ENCODE results near the gene CRCP.
"Not testable (repeated sequence)": the region's sequence is repeated elsewhere in the genome, so short reads cannot be mapped to it uniquely, and the experiment has no call there.

Gene CRCP

GRCh38 chr7:66110856-66111255 lies 3.8 kb upstream of the CRCP start:
- no peak for DNase-seq (ENCODE audit: low read depth, low spot score)
- Histone ChIP-seq H3K36me3 (ENCODE audit: insufficient read depth, insufficient read length, low read length) (peaks cover 2% of the 10 kb centered on the region), H3K4me1 (ENCODE audit: insufficient read depth, insufficient read length) (peaks cover 3% of the 10 kb centered on the region), H3K4me3 (ENCODE audit: insufficient read length, low read depth) (no peak overlapping the region), H3K9ac (ENCODE audit: insufficient read length, low read depth) (no peak overlapping the region), H3K9me3 (ENCODE audit: insufficient read depth, low read length) (no peaks in the 10 kb centered on the region), H3K27me3 (ENCODE audit: insufficient read depth, insufficient read length) (no peaks in the 10 kb centered on the region)
- no peak for TF ChIP-seq YY1 (IDR thresholded peaks at IDR 0.05; ENCODE audit: insufficient read depth, insufficient read length)
- TF ChIP-seq SUZ12 (IDR thresholded peaks at IDR 0.05; ENCODE audit: extremely low read depth, insufficient read depth, insufficient read length) = no peak
- no peak for TF ChIP-seq ZNF274 (IDR thresholded peaks at IDR 0.05; ENCODE audit: low read depth, low read length)

GRCh38 chr7:66116680-66117420 lies 2.2 kb downstream of the CRCP start:
- H3K4me3 ChIP-seq (ENCODE audit: insufficient read length, low read depth); H3K27me3 ChIP-seq (ENCODE audit: insufficient read depth, insufficient read length); H3K9me3 ChIP-seq (ENCODE audit: insufficient read depth, low read length); H3K4me1 ChIP-seq (ENCODE audit: insufficient read depth, insufficient read length); H3K9ac ChIP-seq (ENCODE audit: insufficient read length, low read depth); DNase-seq (ENCODE audit: low read depth, low spot score): not testable (repeated sequence)
- H3K36me3 ChIP-seq (ENCODE audit: insufficient read depth, insufficient read length, low read length) = peaks cover 36% of the 10 kb centered on the region

GRCh38 chr7:66118603-66119002 lies 4.0 kb downstream of the CRCP start:
- no peaks in the 10 kb centered on the region for H3K9me3 ChIP-seq (ENCODE audit: insufficient read depth, low read length)
- peaks cover 37% of the 10 kb centered on the region for H3K36me3 ChIP-seq (ENCODE audit: insufficient read depth, insufficient read length, low read length)
- H3K9ac ChIP-seq (ENCODE audit: insufficient read length, low read depth) = no peak overlapping the region
- H3K27me3 ChIP-seq (ENCODE audit: insufficient read depth, insufficient read length) = no peaks in the 10 kb centered on the region
- TF ChIP-seq SUZ12 (IDR thresholded peaks at IDR 0.05; ENCODE audit: extremely low read depth, insufficient read depth, insufficient read length) (no peak), ZNF274 (IDR thresholded peaks at IDR 0.05; ENCODE audit: low read depth, low read length) (no peak), YY1 (IDR thresholded peaks at IDR 0.05; ENCODE audit: insufficient read depth, insufficient read length) (no peak)
- DNase-seq (ENCODE audit: low read depth, low spot score) = no peak
- no peak overlapping the region for H3K4me3 ChIP-seq (ENCODE audit: insufficient read length, low read depth)
- H3K4me1 ChIP-seq (ENCODE audit: insufficient read depth, insufficient read length) = no peaks in the 10 kb centered on the region

GRCh38 chr7:66119245-66119850 lies 4.7 kb downstream of the CRCP start:
- DNase-seq (ENCODE audit: low read depth, low spot score) = no peak
- Histone ChIP-seq H3K4me1 (ENCODE audit: insufficient read depth, insufficient read length) (no peaks in the 10 kb centered on the region), H3K9ac (ENCODE audit: insufficient read length, low read depth) (no peak overlapping the region), H3K4me3 (ENCODE audit: insufficient read length, low read depth) (no peak overlapping the region), H3K27me3 (ENCODE audit: insufficient read depth, insufficient read length) (no peaks in the 10 kb centered on the region), H3K36me3 (ENCODE audit: insufficient read depth, insufficient read length, low read length) (peaks cover 37% of the 10 kb centered on the region), H3K9me3 (ENCODE audit: insufficient read depth, low read length) (no peaks in the 10 kb centered on the region)
- TF ChIP-seq YY1 (IDR thresholded peaks at IDR 0.05; ENCODE audit: insufficient read depth, insufficient read length) (no peak), SUZ12 (IDR thresholded peaks at IDR 0.05; ENCODE audit: extremely low read depth, insufficient read depth, insufficient read length) (no peak), ZNF274 (IDR thresholded peaks at IDR 0.05; ENCODE audit: low read depth, low read length) (no peak)

- no peaks in the 10 kb centered on the region for H3K9me3 ChIP-seq (ENCODE audit: insufficient read depth, low read length)
- H3K4me3 ChIP-seq (ENCODE audit: insufficient read length, low read depth) = no peak overlapping the region
- DNase-seq (ENCODE audit: low read depth, low spot score) = no peak
- no peak overlapping the region for H3K9ac ChIP-seq (ENCODE audit: insufficient read length, low read depth)
- peaks cover 28% of the 10 kb centered on the region for H3K36me3 ChIP-seq (ENCODE audit: insufficient read depth, insufficient read length, low read length)
- no peaks in the 10 kb centered on the region for H3K4me1 ChIP-seq (ENCODE audit: insufficient read depth, insufficient read length)
- TF ChIP-seq SUZ12 (IDR thresholded peaks at IDR 0.05; ENCODE audit: extremely low read depth, insufficient read depth, insufficient read length) (no peak), ZNF274 (IDR thresholded peaks at IDR 0.05; ENCODE audit: low read depth, low read length) (no peak), YY1 (IDR thresholded peaks at IDR 0.05; ENCODE audit: insufficient read depth, insufficient read length) (no peak)
- H3K27me3 ChIP-seq (ENCODE audit: insufficient read depth, insufficient read length) = no peaks in the 10 kb centered on the region
These were observed 8.5 kb downstream of the CRCP start for GRCh38 chr7:66123175-66123528.

- not testable (repeated sequence) for H3K9me3 ChIP-seq (ENCODE audit: insufficient read depth, low read length); H3K4me3 ChIP-seq (ENCODE audit: insufficient read length, low read depth); H3K9ac ChIP-seq (ENCODE audit: insufficient read length, low read depth); DNase-seq (ENCODE audit: low read depth, low spot score); H3K27me3 ChIP-seq (ENCODE audit: insufficient read depth, insufficient read length); H3K4me1 ChIP-seq (ENCODE audit: insufficient read depth, insufficient read length)
- H3K36me3 ChIP-seq (ENCODE audit: insufficient read depth, insufficient read length, low read length) = peaks cover 20% of the 10 kb centered on the region
These were observed 9.9 kb downstream of the CRCP start for GRCh38 chr7:66124569-66124861.

GRCh38 chr7:66125052-66125694 lies 10.5 kb downstream of the CRCP start:
- H3K4me3 ChIP-seq (ENCODE audit: insufficient read length, low read depth) = no peak overlapping the region
- TF ChIP-seq ZNF274 (IDR thresholded peaks at IDR 0.05; ENCODE audit: low read depth, low read length) (no peak), SUZ12 (IDR thresholded peaks at IDR 0.05; ENCODE audit: extremely low read depth, insufficient read depth, insufficient read length) (no peak), YY1 (IDR thresholded peaks at IDR 0.05; ENCODE audit: insufficient read depth, insufficient read length) (no peak)
- H3K4me1 ChIP-seq (ENCODE audit: insufficient read depth, insufficient read length) = no peaks in the 10 kb centered on the region
- no peak overlapping the region for H3K9ac ChIP-seq (ENCODE audit: insufficient read length, low read depth)
- DNase-seq (ENCODE audit: low read depth, low spot score) = no peak
- H3K9me3 ChIP-seq (ENCODE audit: insufficient read depth, low read length) = no peaks in the 10 kb centered on the region
- H3K36me3 ChIP-seq (ENCODE audit: insufficient read depth, insufficient read length, low read length) = peaks cover 26% of the 10 kb centered on the region
- no peaks in the 10 kb centered on the region for H3K27me3 ChIP-seq (ENCODE audit: insufficient read depth, insufficient read length)

GRCh38 chr7:66125781-66126352 lies 11.2 kb downstream of the CRCP start:
- H3K9me3 ChIP-seq (ENCODE audit: insufficient read depth, low read length); H3K4me1 ChIP-seq (ENCODE audit: insufficient read depth, insufficient read length); H3K27me3 ChIP-seq (ENCODE audit: insufficient read depth, insufficient read length); H3K4me3 ChIP-seq (ENCODE audit: insufficient read length, low read depth); H3K9ac ChIP-seq (ENCODE audit: insufficient read length, low read depth); DNase-seq (ENCODE audit: low read depth, low spot score): not testable (repeated sequence)
- peaks cover 33% of the 10 kb centered on the region for H3K36me3 ChIP-seq (ENCODE audit: insufficient read depth, insufficient read length, low read length)

GRCh38 chr7:66127172-66127571 lies 12.5 kb downstream of the CRCP start:
- DNase-seq (ENCODE audit: low read depth, low spot score); H3K4me1 ChIP-seq (ENCODE audit: insufficient read depth, insufficient read length); H3K9me3 ChIP-seq (ENCODE audit: insufficient read depth, low read length); H3K27me3 ChIP-seq (ENCODE audit: insufficient read depth, insufficient read length); H3K9ac ChIP-seq (ENCODE audit: insufficient read length, low read depth); H3K4me3 ChIP-seq (ENCODE audit: insufficient read length, low read depth): not testable (repeated sequence)
- H3K36me3 ChIP-seq (ENCODE audit: insufficient read depth, insufficient read length, low read length) = peaks cover 39% of the 10 kb centered on the region

All from NT2/D1 (cell line).